ENCODE data around the gene RAB15.

GRCh38 chr14:64944861-64945260, 27.3 kb downstream of the RAB15 start:
- no peak for TF ChIP-seq EZH2phosphoT487 (IDR thresholded peaks at IDR 0.05; ENCODE audit: low read depth, severe bottlenecking, unreplicated experiment)
- TF ChIP-seq, protein P1, sequence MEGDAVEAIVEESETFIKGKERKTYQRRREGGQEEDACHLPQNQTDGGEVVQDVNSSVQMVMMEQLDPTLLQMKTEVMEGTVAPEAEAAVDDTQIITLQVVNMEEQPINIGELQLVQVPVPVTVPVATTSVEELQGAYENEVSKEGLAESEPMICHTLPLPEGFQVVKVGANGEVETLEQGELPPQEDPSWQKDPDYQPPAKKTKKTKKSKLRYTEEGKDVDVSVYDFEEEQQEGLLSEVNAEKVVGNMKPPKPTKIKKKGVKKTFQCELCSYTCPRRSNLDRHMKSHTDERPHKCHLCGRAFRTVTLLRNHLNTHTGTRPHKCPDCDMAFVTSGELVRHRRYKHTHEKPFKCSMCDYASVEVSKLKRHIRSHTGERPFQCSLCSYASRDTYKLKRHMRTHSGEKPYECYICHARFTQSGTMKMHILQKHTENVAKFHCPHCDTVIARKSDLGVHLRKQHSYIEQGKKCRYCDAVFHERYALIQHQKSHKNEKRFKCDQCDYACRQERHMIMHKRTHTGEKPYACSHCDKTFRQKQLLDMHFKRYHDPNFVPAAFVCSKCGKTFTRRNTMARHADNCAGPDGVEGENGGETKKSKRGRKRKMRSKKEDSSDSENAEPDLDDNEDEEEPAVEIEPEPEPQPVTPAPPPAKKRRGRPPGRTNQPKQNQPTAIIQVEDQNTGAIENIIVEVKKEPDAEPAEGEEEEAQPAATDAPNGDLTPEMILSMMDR (IDR thresholded peaks at IDR 0.05; ENCODE audit: poor library complexity): no peak

All from hepatocyte (in vitro differentiated cells).